Subcutaneous abdominal adipose tissue (tissue), 5 donors: ENCODE results near the gene MSH3.
"Not testable (repeated sequence)": the region's sequence is repeated elsewhere in the genome, so short reads cannot be mapped to it uniquely, and the experiment has no call there.

Experiments used
- H3K27ac ChIP-seq: one replicate; pipeline ENCODE4 v1.7.0; 2013; ENCODE audit warnings: low read depth, mild to moderate bottlenecking, inconsistent platforms, low read length, moderate library complexity
- H3K27me3 ChIP-seq, 5 donors: one replicate each; pipeline ENCODE4 v1.7.0; 2013; ENCODE audit warnings: low read length in 5 of 5, inconsistent platforms in 1 of 5; ENCODE audit not compliant: control insufficient read depth in 5 of 5, insufficient read depth in 4 of 5
- H3K36me3 ChIP-seq, 5 donors: one replicate each; pipeline ENCODE4 v1.7.0; 2013; ENCODE audit warnings: low read length in 5 of 5; ENCODE audit not compliant: control insufficient read depth in 5 of 5, insufficient read depth in 5 of 5
- H3K4me1 ChIP-seq, 5 donors: one replicate each; pipeline ENCODE4 v1.7.0; 2013; ENCODE audit warnings: low read length in 5 of 5, mild to moderate bottlenecking in 3 of 5, moderate library complexity in 1 of 5; ENCODE audit not compliant: control insufficient read depth in 5 of 5, insufficient read depth in 5 of 5
- H3K4me3 ChIP-seq, 5 donors: one replicate each; pipeline ENCODE4 v1.7.0; 2013; ENCODE audit warnings: low read length in 5 of 5, low read depth in 1 of 5
- H3K9ac ChIP-seq, 5 donors: one replicate each; pipeline ENCODE4 v1.7.0; 2013; ENCODE audit warnings: low read length in 5 of 5, mild to moderate bottlenecking in 4 of 5, moderate library complexity in 3 of 5
- H3K9me3 ChIP-seq, 5 donors: one replicate each; pipeline ENCODE4 v1.7.0; 2013; ENCODE audit warnings: low read length in 5 of 5; ENCODE audit not compliant: control insufficient read depth in 5 of 5
- donor health status: healthy.
- donor health status: healthy.
- donor health status: healthy.
- donor health status: healthy.
- donor health status: healthy.

The MSH3 gene

DNA sequence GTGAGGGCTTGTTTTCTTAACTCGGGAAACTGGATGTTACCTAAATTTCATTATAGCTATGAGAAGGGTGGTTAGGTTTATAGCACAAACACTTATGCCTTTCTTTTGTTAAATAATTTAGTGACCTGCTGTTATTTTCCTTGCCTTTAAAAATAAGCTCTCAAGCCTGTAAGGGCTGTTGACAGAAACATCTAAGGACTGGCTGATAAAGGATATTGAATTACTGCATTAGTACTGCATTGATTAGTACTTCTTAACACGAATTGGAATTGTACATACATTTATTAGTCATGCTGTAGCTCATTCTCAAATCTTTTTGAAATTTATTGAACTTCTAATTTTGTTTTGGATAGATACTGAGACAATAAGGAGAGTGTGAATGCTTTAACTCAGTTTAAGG is 85.4 kb downstream of the MSH3 start:
- Histone ChIP-seq H3K27ac (no peak overlapping the region), H3K4me3 (no peak overlapping the region)

GRCh38 chr5:80740488-80740887 is 86.0 kb downstream of the MSH3 start:
- peaks cover 12 to 26% (median 21%) of the 10 kb centered on the region in 5 donors for H3K36me3 ChIP-seq
- not testable (repeated sequence) for H3K9me3 ChIP-seq, H3K27ac ChIP-seq, H3K4me1 ChIP-seq, H3K27me3 ChIP-seq, H3K4me3 ChIP-seq, H3K9ac ChIP-seq

More for the DNA sequence above, 85.4 kb downstream of the MSH3 start:
- no peak overlapping the region for H3K9ac ChIP-seq
- peaks cover 6 to 21% (median 15%) of the 10 kb centered on the region in 5 donors for H3K36me3 ChIP-seq
- H3K27me3 ChIP-seq, result no peaks in the 10 kb centered on the region
- no peaks in the 10 kb centered on the region for H3K9me3 ChIP-seq
- H3K4me1 ChIP-seq, result no peaks in the 10 kb centered on the region

DNA sequence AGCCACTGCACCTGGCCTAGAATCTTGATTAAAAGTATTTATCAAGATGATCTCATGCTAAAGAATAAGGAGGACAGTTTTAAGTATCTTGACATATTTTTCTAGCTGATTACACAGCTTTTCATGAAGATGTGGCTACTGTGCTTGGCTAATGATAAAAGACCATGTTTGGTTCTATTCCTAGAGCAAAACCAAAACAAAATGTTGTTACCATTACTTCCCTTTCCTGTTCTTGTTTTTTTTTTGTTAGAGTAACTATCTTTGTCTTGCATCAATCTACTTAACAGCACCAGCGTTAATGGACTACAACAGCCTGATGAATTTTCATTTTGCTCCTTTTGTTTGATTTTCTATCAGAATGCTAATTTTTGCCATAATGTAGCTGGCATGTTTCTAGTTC is 86.5 kb downstream of the MSH3 start:
- no peak overlapping the region for H3K4me3 ChIP-seq
- H3K36me3 ChIP-seq, result peaks cover 15 to 31% (median 26%) of the 10 kb centered on the region in 5 donors
- H3K27ac ChIP-seq, result no peak overlapping the region
- no peaks in the 10 kb centered on the region for H3K27me3 ChIP-seq
- H3K9me3 ChIP-seq, result no peaks in the 10 kb centered on the region
- no peaks in the 10 kb centered on the region for H3K4me1 ChIP-seq
- no peak overlapping the region for H3K9ac ChIP-seq

DNA sequence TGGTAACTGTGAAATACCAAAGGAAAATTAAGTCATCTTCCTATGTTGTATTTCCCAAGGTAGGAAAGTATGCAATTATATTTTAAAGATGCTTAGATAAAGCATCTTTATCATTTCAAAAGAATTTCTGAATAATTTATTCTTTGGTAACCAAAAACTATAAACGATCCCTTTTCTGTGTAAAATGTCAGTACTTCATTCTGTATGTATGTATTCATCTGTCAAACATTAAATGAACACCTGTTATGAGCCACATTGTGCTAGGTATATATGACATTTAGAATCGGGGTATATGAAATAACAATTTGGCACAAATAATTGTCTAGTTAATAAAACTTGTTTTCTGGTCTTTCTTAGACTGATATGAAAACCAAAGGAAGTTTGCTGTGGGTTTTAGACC is 89.7 kb downstream of the MSH3 start:
- Histone ChIP-seq H3K9ac (no peak overlapping the region), H3K4me3 (no peak overlapping the region), H3K36me3 (peaks cover 27 to 48% (median 42%) of the 10 kb centered on the region in 5 donors), H3K27ac (no peak overlapping the region), H3K4me1 (no peaks in the 10 kb centered on the region), H3K9me3 (no peaks in the 10 kb centered on the region), H3K27me3 (no peaks in the 10 kb centered on the region)

DNA sequence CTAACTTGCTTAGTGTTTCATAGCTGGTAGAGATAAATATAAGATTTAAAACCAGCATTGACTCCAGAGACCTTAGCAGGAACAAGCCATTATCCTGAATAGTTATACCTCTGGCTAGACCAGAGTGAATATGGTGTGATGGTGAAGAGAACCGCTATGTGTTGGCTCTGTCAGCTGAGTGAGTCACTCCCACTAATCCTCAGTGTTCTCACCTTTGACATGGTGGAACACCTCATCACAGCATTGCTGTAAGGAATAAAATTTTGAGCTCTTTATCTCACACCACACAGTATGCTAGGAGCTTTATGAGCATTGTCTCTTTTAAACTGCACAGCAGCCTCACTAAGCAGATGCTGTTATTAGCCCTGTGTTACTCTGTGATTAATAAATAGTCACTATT is 91.0 kb downstream of the MSH3 start:
- H3K9ac ChIP-seq, result no peak overlapping the region
- peaks cover 27 to 51% (median 43%) of the 10 kb centered on the region in 5 donors for H3K36me3 ChIP-seq
- no peak overlapping the region for H3K4me3 ChIP-seq
- no peak overlapping the region for H3K27ac ChIP-seq
- H3K9me3 ChIP-seq, result no peaks in the 10 kb centered on the region
- no peaks in the 10 kb centered on the region for H3K27me3 ChIP-seq
- no peaks in the 10 kb centered on the region for H3K4me1 ChIP-seq

DNA sequence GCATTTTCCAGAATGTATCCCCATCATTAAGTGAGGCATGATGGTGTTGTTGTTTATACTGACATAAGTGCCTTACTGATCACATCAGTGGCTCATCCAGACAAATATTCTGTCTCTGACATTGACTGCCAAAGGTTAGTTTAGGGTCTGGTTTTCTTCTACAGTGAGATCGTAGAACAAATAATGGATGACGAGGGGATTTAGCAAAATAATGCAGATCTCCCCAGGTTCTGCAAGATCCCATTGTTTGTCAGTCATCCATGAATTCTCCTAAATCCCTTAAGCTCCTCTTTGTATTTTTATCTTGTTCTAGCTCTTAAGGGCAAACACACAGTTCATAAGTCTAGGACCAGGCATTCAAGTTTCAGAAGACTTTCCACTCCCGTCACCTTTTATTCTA is 93.5 kb downstream of the MSH3 start:
- Histone ChIP-seq H3K4me3 (no peak overlapping the region), H3K9me3 (no peaks in the 10 kb centered on the region), H3K36me3 (peaks cover 29 to 44% (median 40%) of the 10 kb centered on the region in 5 donors)

DNA sequence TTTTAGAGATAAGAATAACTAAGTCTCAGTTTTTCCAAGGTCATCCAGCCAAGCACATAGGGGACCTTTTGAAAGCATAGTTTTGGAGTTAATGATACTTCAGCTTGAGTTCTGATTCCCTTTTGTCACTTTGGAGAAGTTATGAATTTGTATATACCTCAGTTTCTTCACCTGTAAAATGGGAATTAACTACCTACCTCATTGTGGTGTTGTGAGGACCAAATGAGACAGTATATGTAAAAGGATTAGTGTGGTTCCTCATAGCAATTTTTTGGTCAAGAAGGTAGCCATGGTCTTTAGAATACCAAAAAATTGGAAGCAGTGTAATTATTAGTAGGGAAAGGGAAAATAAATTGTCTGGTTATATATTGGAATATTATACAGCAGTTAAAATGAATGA is 98.0 kb downstream of the MSH3 start:
- H3K27ac ChIP-seq, result no peak overlapping the region
- H3K36me3 ChIP-seq, result peaks cover 7 to 22% (median 10%) of the 10 kb centered on the region in 5 donors
- H3K9me3 ChIP-seq, result no peaks in the 10 kb centered on the region
- H3K9ac ChIP-seq, result no peak overlapping the region
- peaks cover 0 to 9% (median 0%) of the 10 kb centered on the region in 5 donors for H3K4me1 ChIP-seq
- H3K4me3 ChIP-seq, result no peak overlapping the region
- no peaks in the 10 kb centered on the region for H3K27me3 ChIP-seq

More for the DNA sequence above, 93.5 kb downstream of the MSH3 start:
- Histone ChIP-seq H3K4me1 (no peaks in the 10 kb centered on the region), H3K27me3 (no peaks in the 10 kb centered on the region), H3K27ac (no peak overlapping the region), H3K9ac (no peak overlapping the region)

- no peak overlapping the region for H3K27ac ChIP-seq
- H3K4me3 ChIP-seq, result no peak overlapping the region
- no peaks in the 10 kb centered on the region for H3K27me3 ChIP-seq
- H3K9ac ChIP-seq, result no peak overlapping the region
- H3K4me1 ChIP-seq, result peaks cover 0 to 9% (median 0%) of the 10 kb centered on the region in 5 donors
- peaks cover 3 to 14% (median 9%) of the 10 kb centered on the region in 5 donors for H3K36me3 ChIP-seq
- no peaks in the 10 kb centered on the region for H3K9me3 ChIP-seq
Measured at GRCh38 chr5:80753712-80754111, 99.3 kb downstream of the MSH3 start.

- H3K9me3 ChIP-seq, result no peaks in the 10 kb centered on the region
- H3K9ac ChIP-seq, result no peak overlapping the region
- H3K27me3 ChIP-seq, result no peaks in the 10 kb centered on the region
- no peak overlapping the region for H3K4me3 ChIP-seq
- peaks cover 0 to 9% (median 0%) of the 10 kb centered on the region in 5 donors for H3K4me1 ChIP-seq
- peaks cover 2 to 18% (median 7%) of the 10 kb centered on the region in 5 donors for H3K36me3 ChIP-seq
- H3K27ac ChIP-seq, result no peak overlapping the region
Measured at GRCh38 chr5:80754900-80755299, 100.4 kb downstream of the MSH3 start.

DNA sequence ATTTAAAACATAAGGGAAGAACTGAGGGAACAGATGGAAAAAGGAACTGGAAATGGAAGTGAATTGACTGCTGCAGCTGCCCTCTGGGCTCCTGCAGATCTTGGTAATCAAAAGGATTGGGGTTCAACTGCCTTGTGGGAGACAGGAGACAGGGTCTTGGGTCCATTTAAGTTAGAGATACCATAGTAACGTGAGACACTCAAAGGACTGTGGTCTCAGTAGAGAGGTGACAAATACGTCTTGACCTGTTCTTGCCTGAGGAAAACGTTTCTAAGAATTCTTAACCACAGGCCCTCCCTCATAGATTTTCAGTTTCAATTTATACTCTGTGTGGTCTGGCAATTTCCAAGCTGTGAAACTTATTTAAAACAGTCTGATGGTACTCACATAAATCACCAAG is 101.2 kb downstream of the MSH3 start:
- Histone ChIP-seq H3K36me3 (peaks cover 2 to 21% (median 7%) of the 10 kb centered on the region in 5 donors), H3K27ac (no peak overlapping the region), H3K27me3 (no peaks in the 10 kb centered on the region), H3K9ac (no peak overlapping the region), H3K9me3 (no peaks in the 10 kb centered on the region), H3K4me3 (no peak overlapping the region), H3K4me1 (peaks cover 0 to 9% (median 0%) of the 10 kb centered on the region in 5 donors)

DNA sequence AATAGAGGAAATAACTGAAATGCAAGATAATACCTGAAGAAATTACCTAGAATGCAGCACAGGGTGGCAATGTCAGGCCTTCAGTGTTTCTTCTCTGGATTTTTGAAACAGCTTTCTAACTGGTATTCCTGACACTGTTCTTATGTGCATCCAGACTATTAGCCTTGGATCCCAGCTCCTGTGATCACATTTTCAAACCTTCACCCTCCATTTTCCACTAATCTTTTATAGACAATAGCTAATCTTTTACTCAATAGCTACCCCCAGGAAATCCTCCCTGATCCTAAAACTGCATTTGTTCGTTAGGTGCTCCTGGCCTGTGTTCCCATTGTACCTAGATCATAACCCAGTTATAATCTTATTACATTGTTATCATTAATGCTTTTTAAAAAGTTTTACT is 101.8 kb downstream of the MSH3 start:
- Histone ChIP-seq H3K4me3 (no peak overlapping the region), H3K9me3 (no peaks in the 10 kb centered on the region), H3K27me3 (no peaks in the 10 kb centered on the region), H3K4me1 (peaks cover 0 to 9% (median 0%) of the 10 kb centered on the region in 5 donors), H3K9ac (no peak overlapping the region), H3K27ac (no peak overlapping the region), H3K36me3 (peaks cover 5 to 20% (median 10%) of the 10 kb centered on the region in 5 donors)
